ENCODE measurements around the gene WDR6. TPM values are rescaled to one million over a fixed set of nuclear protein-coding genes. Genes with fewer than 3 reads are reported as not detected.

The WDR6 gene, protein sequence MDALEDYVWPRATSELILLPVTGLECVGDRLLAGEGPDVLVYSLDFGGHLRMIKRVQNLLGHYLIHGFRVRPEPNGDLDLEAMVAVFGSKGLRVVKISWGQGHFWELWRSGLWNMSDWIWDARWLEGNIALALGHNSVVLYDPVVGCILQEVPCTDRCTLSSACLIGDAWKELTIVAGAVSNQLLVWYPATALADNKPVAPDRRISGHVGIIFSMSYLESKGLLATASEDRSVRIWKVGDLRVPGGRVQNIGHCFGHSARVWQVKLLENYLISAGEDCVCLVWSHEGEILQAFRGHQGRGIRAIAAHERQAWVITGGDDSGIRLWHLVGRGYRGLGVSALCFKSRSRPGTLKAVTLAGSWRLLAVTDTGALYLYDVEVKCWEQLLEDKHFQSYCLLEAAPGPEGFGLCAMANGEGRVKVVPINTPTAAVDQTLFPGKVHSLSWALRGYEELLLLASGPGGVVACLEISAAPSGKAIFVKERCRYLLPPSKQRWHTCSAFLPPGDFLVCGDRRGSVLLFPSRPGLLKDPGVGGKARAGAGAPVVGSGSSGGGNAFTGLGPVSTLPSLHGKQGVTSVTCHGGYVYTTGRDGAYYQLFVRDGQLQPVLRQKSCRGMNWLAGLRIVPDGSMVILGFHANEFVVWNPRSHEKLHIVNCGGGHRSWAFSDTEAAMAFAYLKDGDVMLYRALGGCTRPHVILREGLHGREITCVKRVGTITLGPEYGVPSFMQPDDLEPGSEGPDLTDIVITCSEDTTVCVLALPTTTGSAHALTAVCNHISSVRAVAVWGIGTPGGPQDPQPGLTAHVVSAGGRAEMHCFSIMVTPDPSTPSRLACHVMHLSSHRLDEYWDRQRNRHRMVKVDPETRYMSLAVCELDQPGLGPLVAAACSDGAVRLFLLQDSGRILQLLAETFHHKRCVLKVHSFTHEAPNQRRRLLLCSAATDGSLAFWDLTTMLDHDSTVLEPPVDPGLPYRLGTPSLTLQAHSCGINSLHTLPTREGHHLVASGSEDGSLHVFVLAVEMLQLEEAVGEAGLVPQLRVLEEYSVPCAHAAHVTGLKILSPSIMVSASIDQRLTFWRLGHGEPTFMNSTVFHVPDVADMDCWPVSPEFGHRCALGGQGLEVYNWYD
- total RNA-seq: 65.4 and 78.0 TPM in 2 replicates

GRCh38 chr3:49007068-49007770 lies at the start of gene WDR6:
Gene WDR6 (plus strand): TSS chr3:49007391. CDS start chr3:49007432, 41 bp downstream.

GRCh38 chr3:48989796-48990635 lies 17.2 kb upstream of the WDR6 start, which contains the start of gene P4HTM:
Gene P4HTM (plus strand): TSS chr3:48990241. CDS start chr3:48990257, 16 bp downstream.

DNA sequence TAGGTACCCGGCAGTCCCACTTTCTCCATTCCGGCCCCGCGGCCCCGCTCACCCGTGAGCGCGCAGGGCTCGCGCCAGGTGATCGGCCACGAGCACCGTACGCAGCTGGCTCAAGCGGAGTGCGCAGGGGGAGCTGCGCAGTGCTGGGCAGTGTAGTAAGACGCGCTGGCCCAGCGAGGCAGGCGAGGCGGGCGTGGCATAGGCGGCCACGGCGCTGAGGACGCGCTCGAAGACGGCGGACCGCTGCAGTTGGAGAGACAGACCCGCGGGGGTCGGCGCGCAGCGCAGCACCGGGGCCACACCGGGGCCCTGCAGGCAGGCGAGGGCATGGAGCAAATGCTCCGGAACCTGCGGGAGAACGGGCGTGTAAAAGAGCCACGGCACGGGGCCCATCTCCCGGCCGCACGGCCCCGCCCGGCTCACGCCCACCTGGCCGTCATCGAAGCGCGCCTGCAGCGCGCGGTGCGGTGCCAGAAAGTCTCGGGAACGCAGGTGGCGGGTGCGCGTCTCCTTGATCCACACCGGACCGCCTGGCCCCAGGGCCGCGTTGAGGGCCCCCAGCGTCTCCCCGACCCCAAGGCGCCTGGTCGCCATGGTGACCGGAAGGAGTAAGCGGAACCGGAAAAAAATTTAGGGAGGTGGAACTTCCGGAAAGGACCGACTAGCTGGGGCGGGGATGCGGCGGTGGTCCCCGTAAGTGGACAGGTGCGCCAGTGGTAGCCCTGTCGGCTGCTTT lies 10.9 kb downstream of the WDR6 start, which contains the start of gene DALRD3:
Gene DALRD3 (minus strand): TSS at position 610 of the 736 bp plus-strand sequence. CDS start 16 bp downstream, at position 594.

GRCh38 chr3:49021813-49022687 lies 14.9 kb downstream of the WDR6 start, which contains the start of gene NDUFAF3:
Gene NDUFAF3 (plus strand): TSS chr3:49022121. CDS start chr3:49022145, 24 bp downstream.

GRCh38 chr3:49028673-49029562 lies 21.7 kb downstream of the WDR6 start, which contains the start of gene IMPDH2:
Gene IMPDH2 (minus strand): TSS chr3:49029398. CDS start chr3:49029350, 48 bp downstream.

Other genes starting within 250 kb of the WDR6 start
- gene PRKAR2A, start 159.5 kb upstream of the WDR6 start, total RNA-seq: 28.5 and 34.7 TPM in 2 replicates
- gene SLC25A20, start 108.5 kb upstream of the WDR6 start, total RNA-seq: 24.8 and 28.2 TPM in 2 replicates
- 55.4 and 59.5 TPM in 2 replicates for gene ARIH2, start 88.5 kb upstream of the WDR6 start, total RNA-seq
- gene P4HTM, start 17.1 kb upstream of the WDR6 start, total RNA-seq: 18.6 and 45.3 TPM in 2 replicates
- 73.7 and 76.4 TPM in 2 replicates for gene DALRD3, start 11.2 kb downstream of the WDR6 start, total RNA-seq
- 157 and 201 TPM in 2 replicates for gene NDUFAF3, start 14.7 kb downstream of the WDR6 start, total RNA-seq
- gene IMPDH2, start 22.0 kb downstream of the WDR6 start, total RNA-seq: 293 and 325 TPM in 2 replicates
- gene QRICH1, start 86.7 kb downstream of the WDR6 start, total RNA-seq: 59.0 and 107 TPM in 2 replicates
- gene QARS1, start 97.4 kb downstream of the WDR6 start, total RNA-seq: 328 and 334 TPM in 2 replicates
- 44.8 and 47.3 TPM in 2 replicates for gene USP19, start 113.4 kb downstream of the WDR6 start, total RNA-seq
- 358 and 359 TPM in 2 replicates for gene LAMB2, start 125.7 kb downstream of the WDR6 start, total RNA-seq
- gene CCDC71, start 158.9 kb downstream of the WDR6 start, total RNA-seq: 31.9 and 41.5 TPM in 2 replicates
- 13.5 and 17.7 TPM in 2 replicates for gene KLHDC8B, start 164.2 kb downstream of the WDR6 start, total RNA-seq

All from myometrial cell (primary cell).